Measurements from ENCODE around the gene TEF.

TEF gene

DNA sequence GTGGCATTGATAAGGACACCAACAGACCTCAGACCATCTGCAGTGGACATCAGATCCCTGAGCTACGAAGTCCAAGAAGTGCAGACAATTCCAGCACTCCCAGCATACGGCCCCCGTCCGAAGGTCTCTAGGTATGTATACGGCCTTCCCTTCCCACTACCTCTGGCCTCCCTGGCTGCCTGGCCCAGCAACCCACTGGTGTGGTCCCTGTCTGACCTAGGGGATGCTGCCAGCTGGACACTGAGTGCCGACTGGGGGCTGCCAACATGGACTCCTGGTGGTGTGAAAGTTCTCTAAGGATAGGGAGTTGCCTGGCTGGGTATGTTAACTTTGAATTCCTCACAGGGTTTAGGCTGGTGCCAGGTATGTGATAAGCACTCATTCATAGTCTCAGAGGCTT, 17.5 kb upstream of the TEF start:
- Mint-ChIP-seq H3K27me3 (no peaks in the 10 kb centered on the region), H3K36me3 (ENCODE audit: low read depth) (peaks cover 3% of the 10 kb centered on the region), H3K4me3 (no peak overlapping the region), H3K4me1 (ENCODE audit: low read depth) (no peaks in the 10 kb centered on the region), H3K9me3 (no peaks in the 10 kb centered on the region), H3K27ac (no peak overlapping the region)

DNA sequence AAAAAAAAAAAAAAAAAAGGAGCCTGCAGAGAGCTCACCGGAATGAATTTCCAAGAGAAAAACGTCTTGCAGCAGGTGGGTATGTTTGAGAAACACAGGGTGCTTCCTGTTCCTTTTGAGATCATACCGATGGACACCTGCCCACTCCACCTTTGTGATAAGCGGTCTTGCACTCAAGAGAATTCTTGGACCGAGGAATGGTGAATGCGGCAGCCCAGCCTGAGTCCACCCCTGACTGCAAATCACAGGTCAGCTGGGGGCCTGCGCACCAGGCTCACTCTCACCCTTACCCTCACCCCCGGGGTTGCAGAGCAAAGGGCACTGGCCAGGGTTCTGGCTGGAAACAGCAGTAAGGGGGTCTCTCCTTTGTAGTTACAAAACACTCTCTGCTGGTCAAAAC, 16.8 kb upstream of the TEF start:
- no peak overlapping the region for H3K4me3 Mint-ChIP-seq
- H3K4me1 Mint-ChIP-seq (ENCODE audit: low read depth), result no peaks in the 10 kb centered on the region
- no peak overlapping the region for H3K27ac Mint-ChIP-seq
- H3K27me3 Mint-ChIP-seq, result no peaks in the 10 kb centered on the region
- H3K36me3 Mint-ChIP-seq (ENCODE audit: low read depth), result peaks cover 2% of the 10 kb centered on the region
- H3K9me3 Mint-ChIP-seq, result no peaks in the 10 kb centered on the region

DNA sequence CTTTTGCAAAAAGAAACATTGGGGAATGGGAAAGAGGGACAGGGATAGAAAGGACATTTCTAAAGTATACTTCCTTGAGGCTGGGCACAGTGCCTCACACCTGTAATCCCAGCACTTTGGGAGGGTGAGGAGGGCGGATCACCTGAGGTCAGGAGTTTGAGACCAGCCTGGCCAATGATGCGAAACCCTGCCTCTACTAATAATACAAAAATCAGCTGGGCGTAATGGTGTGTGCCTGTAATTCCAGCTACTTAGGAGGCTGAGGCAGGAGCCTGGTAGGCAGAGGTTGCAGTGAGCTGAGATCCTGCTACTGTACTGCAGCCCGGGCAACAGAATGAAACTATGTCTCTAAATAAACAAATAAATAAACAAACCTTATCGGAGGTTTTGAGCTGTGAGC, 16.3 kb upstream of the TEF start:
- Mint-ChIP-seq H3K9me3 (no peaks in the 10 kb centered on the region), H3K4me1 (ENCODE audit: low read depth) (no peaks in the 10 kb centered on the region), H3K4me3 (no peak overlapping the region), H3K27ac (no peak overlapping the region), H3K36me3 (ENCODE audit: low read depth) (no peaks in the 10 kb centered on the region), H3K27me3 (no peaks in the 10 kb centered on the region)

DNA sequence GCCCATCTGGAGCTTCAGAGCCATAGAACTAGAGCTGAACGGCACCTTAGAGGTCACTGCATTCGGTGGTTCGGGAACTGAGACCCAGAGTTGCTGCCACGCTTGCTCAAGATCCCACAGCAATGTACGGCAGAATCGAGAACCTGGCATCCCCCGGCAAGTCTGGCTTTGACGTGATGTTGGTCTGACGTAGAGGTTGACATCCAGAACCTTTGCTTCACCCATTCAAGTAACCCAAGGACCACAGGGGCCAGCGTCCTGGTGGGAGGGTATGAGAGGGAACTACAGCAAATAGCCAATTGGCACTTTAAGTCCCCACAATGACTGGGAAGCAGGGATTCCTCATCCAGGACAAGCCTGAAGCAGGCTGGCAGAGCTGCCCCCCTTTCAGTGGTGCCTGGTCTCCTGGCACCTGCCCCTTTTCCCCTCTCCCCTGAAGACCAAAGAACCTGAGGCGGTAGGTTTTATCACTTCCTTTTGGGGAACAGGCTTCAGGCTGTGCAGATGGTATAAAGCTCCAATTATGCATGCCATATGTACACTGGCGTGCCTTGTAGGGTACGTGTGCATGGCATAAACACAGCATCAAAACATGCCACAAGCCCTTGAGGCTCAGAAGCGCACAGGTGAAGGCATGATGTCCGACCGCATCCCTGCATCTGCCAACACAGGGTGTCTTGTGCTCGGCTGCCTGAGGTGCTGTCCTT, 15.3 kb upstream of the TEF start:
- Mint-ChIP-seq H3K4me1 (ENCODE audit: low read depth) (no peaks in the 10 kb centered on the region), H3K27ac (no peak overlapping the region), H3K27me3 (no peaks in the 10 kb centered on the region), H3K36me3 (ENCODE audit: low read depth) (no peaks in the 10 kb centered on the region), H3K9me3 (no peaks in the 10 kb centered on the region), H3K4me3 (no peak overlapping the region)

DNA sequence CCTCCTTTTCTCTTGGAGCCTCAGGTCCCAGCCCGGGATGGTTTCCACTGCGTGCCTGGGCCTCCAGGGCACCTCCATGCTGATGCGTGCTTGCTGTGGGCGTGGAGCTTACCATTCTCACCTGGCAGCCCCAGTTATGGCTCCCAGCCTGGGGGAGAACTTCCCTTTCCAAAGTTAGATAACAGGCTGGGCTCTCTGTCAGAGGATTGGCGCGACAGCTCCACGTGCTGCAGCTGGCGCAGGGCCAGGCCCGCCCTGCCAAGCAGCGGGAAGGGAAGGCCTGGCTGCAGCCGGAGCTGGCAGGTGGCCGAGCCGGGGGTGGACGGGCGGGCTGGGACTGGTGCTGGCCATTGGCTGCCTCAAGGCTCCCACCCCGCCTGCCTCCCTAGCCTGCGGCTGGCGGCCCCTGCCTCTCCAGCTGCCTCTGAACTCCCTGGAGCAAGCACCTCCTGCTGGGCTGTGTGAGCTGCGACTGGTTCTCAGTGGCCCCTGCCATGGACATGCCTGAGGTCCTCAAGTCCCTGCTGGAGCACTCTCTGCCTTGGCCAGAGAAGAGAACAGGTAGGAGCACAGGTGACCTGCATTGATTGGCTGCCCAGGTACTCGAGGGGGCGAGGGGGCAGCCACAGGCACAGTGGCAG, 14.6 kb upstream of the TEF start:
- Mint-ChIP-seq H3K36me3 (ENCODE audit: low read depth) (no peaks in the 10 kb centered on the region), H3K27me3 (no peaks in the 10 kb centered on the region), H3K4me3 (no peak overlapping the region), H3K4me1 (ENCODE audit: low read depth) (no peaks in the 10 kb centered on the region), H3K9me3 (no peaks in the 10 kb centered on the region), H3K27ac (no peak overlapping the region)

DNA sequence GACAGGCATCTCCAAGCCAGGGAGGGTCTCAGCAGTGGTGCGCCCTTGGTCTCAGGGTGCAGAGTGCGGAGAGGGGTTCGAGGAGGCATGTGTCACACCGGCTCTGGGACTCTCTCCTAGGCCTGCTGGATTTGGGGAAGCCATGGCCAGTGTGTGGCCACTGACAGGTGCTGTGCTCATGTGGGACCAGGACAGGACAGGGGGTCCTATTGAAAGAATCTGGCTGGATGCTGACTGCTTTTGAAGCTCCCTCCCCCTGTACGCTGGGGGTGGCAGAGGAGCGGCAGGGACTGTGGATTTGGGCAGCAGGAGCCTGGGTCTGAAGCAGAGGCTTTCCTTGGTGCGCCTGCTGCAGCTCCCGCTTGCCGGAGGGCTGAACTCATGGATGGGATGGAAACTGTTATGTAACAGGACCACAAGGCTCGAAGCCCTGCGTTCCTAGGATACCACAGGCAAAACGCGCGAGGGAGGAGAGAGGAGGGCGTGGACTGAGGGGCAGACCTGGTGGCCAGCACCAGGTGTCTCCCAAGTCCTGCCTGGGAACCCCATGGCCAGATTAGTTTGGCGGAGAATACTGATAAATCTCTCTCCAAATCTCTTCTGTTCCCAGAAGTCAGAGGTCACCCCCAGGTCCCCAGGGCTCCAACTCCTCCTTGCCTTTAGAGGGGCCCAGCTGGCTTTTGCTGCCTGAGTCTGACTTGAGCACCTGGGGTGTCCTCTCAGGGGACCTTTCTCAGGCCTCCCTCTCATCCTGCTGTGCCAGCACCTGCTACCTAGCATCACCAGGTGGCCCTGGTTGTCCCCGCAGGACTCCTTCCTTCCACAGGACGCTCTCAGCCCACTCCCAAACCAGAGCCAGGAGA, 13.8 kb upstream of the TEF start:
- Mint-ChIP-seq H3K27ac (no peak overlapping the region), H3K9me3 (no peaks in the 10 kb centered on the region), H3K4me1 (ENCODE audit: low read depth) (no peaks in the 10 kb centered on the region), H3K27me3 (no peaks in the 10 kb centered on the region), H3K4me3 (no peak overlapping the region), H3K36me3 (ENCODE audit: low read depth) (no peaks in the 10 kb centered on the region)

DNA sequence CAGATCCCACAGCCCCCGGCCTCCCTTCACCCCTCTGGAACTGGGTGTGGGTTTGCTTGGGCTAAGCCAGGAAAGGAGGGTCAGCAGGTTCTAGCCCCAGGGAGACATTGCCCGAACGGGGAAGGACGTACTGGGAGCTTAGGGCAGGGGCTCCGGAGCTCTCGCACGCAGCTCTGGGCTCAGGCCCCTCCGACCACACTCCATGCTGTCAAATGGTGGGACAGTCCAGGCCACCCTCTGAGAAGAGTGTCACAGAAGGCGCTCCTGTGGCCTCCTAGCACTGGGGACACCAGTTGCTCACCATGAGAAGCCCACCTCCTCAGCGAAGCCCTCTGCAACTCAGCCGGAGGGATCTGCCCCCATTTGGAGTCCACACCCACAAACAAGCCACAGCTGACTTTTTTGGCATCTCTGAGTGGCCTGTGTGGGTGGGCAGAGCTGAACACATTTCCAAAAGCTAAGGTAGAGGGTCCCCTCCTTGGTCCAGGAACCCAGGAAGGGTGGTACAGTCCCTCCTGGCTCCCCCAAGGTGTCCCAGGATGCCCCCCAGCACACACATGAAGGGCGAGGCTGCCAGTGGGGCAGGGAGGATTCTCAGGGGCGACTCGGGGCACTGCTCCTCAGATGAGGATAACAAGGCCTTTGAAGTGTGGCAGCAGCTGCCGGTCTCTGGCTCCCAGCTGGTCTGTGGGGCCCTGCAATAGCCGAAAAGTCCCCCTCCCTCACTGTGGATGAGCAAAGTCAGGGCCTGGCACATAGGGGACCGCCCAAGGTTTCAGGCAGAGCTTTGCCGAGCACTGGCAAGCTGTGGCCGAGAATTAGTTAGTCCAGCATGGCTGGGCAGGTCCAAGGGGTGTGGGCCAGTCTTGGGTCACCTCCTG, 13.0 kb upstream of the TEF start:
- Mint-ChIP-seq H3K4me3 (no peak overlapping the region), H3K27me3 (no peaks in the 10 kb centered on the region), H3K9me3 (no peaks in the 10 kb centered on the region), H3K36me3 (ENCODE audit: low read depth) (no peaks in the 10 kb centered on the region), H3K4me1 (ENCODE audit: low read depth) (no peaks in the 10 kb centered on the region), H3K27ac (no peak overlapping the region)

DNA sequence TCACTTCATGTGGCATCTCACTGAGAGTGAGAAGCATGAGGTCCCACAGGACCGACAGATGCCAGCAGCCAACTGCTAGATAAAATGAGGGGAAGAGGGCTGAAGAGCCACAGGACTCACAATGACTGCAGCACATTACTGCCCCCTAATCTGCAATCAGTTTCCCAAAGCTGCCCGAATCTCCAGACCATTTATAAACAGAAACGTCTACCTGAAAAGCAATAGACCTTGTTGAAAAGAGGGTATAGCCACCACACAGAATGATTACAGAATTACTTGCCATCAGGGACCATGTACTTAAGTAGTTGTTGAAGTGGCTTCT, 12.4 kb upstream of the TEF start:
- Mint-ChIP-seq H3K27me3 (no peaks in the 10 kb centered on the region), H3K4me1 (ENCODE audit: low read depth) (no peaks in the 10 kb centered on the region), H3K4me3 (no peak overlapping the region), H3K9me3 (no peaks in the 10 kb centered on the region), H3K36me3 (ENCODE audit: low read depth) (no peaks in the 10 kb centered on the region), H3K27ac (no peak overlapping the region)

DNA sequence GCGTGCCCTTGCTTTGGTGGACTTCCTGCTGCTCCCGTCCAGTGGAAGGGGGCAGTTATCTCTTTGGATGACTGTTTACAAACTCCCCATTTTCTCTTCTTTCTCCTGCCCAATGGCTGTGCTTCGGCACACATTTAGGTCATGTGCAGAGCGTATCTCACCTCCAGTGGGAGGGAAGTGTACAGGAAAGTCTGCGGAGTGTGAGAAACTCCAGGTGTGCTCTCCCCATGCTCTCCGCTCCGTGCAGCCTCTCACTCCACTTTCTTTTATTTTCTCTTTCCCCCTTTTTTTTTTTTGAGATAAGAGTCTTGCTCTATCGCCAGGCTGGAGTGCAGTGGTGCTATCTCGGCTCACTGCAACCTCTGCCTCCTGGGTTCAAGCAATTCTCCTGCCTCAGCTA, 11.9 kb upstream of the TEF start:
- Mint-ChIP-seq H3K4me1 (ENCODE audit: low read depth) (no peaks in the 10 kb centered on the region), H3K27ac (no peak overlapping the region), H3K27me3 (no peaks in the 10 kb centered on the region), H3K36me3 (ENCODE audit: low read depth) (no peaks in the 10 kb centered on the region), H3K4me3 (no peak overlapping the region), H3K9me3 (no peaks in the 10 kb centered on the region)

DNA sequence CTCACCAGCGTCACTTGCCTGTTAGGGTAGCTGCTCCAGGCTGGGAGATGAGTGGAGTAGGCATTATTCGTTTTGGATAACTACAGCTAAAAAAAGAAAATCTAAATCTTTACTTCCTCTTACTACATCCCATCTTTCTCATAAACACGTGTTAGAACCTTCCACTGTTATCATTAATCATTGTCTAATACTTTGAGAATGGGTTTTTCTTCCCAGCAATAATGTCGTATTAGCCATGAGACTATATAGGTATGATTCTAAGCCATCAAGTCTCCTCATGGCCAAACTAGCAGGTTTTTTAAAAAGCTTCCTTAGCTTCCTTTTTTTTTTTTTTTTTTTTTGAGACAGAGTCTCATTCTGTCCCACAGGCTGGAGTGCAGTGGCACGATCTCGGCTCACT, 3.9 kb upstream of the TEF start:
- Mint-ChIP-seq H3K27ac (no peak overlapping the region), H3K36me3 (ENCODE audit: low read depth) (no peaks in the 10 kb centered on the region), H3K4me3 (no peak overlapping the region), H3K9me3 (no peaks in the 10 kb centered on the region), H3K27me3 (no peaks in the 10 kb centered on the region), H3K4me1 (ENCODE audit: low read depth) (peaks cover 13% of the 10 kb centered on the region)

DNA sequence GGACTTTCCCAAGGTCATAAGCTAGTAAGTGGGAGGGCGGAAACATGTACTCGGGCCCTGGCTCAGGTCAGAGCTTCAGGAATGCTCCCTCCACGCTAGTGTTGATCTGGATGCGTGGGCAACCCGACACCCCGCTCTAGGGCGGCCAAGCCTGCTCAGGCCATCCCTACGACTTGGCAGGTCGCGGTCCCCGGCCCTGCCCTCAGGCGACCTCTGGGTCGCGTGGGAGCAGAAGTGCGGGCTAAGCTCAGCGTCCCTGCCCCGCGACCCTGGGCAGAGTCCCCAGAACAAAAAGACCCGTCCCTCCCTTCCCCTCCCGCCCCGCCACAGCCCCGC, 781 bp upstream of the TEF start:
- no peaks in the 10 kb centered on the region for H3K27me3 Mint-ChIP-seq
- no peak overlapping the region for H3K27ac Mint-ChIP-seq
- H3K4me3 Mint-ChIP-seq, result peak overlapping the region; percentile 53
- no peaks in the 10 kb centered on the region for H3K9me3 Mint-ChIP-seq
- peaks cover 17% of the 10 kb centered on the region for H3K4me1 Mint-ChIP-seq (ENCODE audit: low read depth)
- no peaks in the 10 kb centered on the region for H3K36me3 Mint-ChIP-seq (ENCODE audit: low read depth)

DNA sequence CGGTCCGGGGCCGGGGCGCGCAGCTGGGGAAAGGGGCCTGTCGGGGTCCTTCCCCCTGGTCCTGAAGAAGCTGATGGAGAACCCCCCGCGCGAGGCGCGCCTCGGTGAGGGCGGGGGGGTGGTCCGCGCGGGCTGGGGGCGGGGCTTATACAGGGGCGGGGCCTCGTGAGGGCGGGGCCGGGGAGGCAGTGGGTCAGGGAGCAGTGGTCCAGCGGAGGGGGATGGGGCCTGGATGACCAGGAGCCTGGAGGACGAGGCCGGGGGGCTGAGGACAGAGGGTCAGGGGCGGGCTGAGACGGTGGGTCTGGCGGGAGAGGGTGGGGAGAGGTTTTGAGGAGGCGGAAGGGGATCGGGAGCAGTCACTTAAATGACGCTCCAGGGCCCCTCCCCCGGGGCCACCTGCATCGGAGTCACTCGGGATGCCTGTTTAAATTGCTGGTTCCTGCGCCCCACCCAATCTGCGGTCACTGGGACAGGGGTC, 396 bp downstream of the TEF start:
- H3K9me3 Mint-ChIP-seq, result no peaks in the 10 kb centered on the region
- H3K36me3 Mint-ChIP-seq (ENCODE audit: low read depth), result no peaks in the 10 kb centered on the region
- peaks cover 17% of the 10 kb centered on the region for H3K4me1 Mint-ChIP-seq (ENCODE audit: low read depth)
- no peaks in the 10 kb centered on the region for H3K27me3 Mint-ChIP-seq
- peak overlapping the region; percentile 82 for H3K27ac Mint-ChIP-seq
- peak overlapping the region; percentile 81 for H3K4me3 Mint-ChIP-seq

DNA sequence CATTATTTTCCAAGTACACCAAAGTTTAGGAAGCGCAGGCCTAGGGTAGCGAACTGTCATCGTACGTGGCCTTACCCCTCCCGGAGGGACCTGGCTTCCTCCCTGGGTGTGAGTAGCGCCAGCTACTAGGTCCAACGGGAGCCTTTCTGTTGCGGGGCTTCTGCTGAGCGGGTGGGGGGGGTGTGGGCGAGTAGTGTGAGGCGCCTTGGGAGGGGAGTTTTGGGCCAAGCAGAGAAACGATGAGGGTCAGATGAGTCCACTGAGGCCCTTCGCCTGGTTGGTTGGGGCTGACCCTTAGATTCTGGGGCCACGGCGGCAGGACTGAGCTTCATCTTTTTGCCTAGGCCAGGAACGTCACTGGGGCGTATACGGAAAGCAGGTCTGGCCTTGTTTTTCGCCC, 868 bp downstream of the TEF start:
- Mint-ChIP-seq H3K36me3 (ENCODE audit: low read depth) (no peaks in the 10 kb centered on the region), H3K27me3 (no peaks in the 10 kb centered on the region), H3K4me1 (ENCODE audit: low read depth) (peaks cover 17% of the 10 kb centered on the region), H3K4me3 (peak overlapping the region; percentile 81), H3K9me3 (no peaks in the 10 kb centered on the region), H3K27ac (no peak overlapping the region)

DNA sequence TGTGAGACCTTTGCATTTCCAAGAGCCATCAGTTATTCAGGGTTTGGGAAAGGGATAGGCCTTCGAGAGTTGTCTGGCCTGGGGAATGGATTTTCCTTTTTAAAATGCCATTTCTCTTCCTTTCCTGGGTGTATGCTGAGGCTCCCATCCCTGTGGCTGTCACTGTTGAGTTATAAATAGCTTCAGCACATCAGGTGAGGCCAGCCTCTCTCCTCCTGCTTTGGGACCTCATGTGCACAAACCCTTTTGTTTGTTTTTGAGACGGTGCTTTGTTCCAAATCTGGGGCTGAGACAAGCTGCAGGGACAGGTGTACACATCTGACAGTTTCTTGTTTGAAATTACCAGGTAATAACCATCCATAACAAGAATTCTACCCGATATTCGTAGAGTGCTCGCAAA, 1.3 kb downstream of the TEF start:
- Mint-ChIP-seq H3K4me1 (ENCODE audit: low read depth) (peaks cover 17% of the 10 kb centered on the region), H3K4me3 (peak overlapping the region; percentile 53), H3K36me3 (ENCODE audit: low read depth) (no peaks in the 10 kb centered on the region), H3K9me3 (no peaks in the 10 kb centered on the region), H3K27me3 (no peaks in the 10 kb centered on the region), H3K27ac (no peak overlapping the region)

DNA sequence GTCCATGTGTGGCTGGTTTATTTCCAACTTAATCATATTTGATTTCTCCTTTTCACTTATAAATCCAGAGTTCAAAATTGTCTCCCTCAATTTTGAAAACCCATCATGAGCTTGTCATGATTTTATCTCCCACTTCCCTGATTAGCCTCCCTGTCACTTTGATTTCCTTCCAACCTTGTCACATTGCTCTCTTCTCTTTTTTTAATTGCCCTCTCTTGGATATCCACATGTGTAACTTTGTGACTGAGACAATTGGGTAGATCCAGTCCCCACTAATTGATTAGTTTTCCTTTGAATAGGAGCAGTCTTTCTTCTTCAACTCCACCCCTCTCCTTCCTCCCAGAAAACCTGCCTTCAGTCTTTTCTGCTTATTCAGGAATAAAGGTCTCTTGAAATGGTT, 2.4 kb downstream of the TEF start:
- H3K27me3 Mint-ChIP-seq, result no peaks in the 10 kb centered on the region
- H3K4me3 Mint-ChIP-seq, result no peak overlapping the region
- H3K27ac Mint-ChIP-seq, result no peak overlapping the region
- H3K9me3 Mint-ChIP-seq, result no peaks in the 10 kb centered on the region
- peaks cover 4% of the 10 kb centered on the region for H3K36me3 Mint-ChIP-seq (ENCODE audit: low read depth)
- peaks cover 17% of the 10 kb centered on the region for H3K4me1 Mint-ChIP-seq (ENCODE audit: low read depth)

Data from stimulated activated naive CD8-positive, alpha-beta T cell treated with anti-CD3 and anti-CD28 coated beads, Interleukin-15, Interleukin-2, amounts not matched to agents 100 ng/mL and 50 ng/mL, for 24 hours (primary cell).